ENCODE measurements around the gene IPCEF1.

- TF ChIP-seq CTCF (IDR thresholded peaks at IDR 0.05) (no peak), POLR2AphosphoS5 (IDR thresholded peaks at IDR 0.05) (no peak)
Measured at GRCh38 chr6:154306696-154307095, 49.9 kb downstream of the IPCEF1 start.

Data from transverse colon (tissue), 4 donors.